GM18505 (cell line): ENCODE measurements around the gene L2HGDH.

ENCODE experiments used
- ATAC-seq: cut with Tn5 transposase; IDR thresholded peaks from one replicate; pipeline ENCODE4 v1.9.1; 2021; ENCODE audit not compliant: unreplicated experiment
- POLR2A ChIP-seq: IDR thresholded peaks from 4 replicates; pipeline ENCODE4 v1.6.1; 2011; ENCODE audit warnings: borderline replicate concordance; ENCODE audit not compliant: insufficient read depth, insufficient read length; ENCODE audit errors: extremely low read depth

Gene L2HGDH

DNA sequence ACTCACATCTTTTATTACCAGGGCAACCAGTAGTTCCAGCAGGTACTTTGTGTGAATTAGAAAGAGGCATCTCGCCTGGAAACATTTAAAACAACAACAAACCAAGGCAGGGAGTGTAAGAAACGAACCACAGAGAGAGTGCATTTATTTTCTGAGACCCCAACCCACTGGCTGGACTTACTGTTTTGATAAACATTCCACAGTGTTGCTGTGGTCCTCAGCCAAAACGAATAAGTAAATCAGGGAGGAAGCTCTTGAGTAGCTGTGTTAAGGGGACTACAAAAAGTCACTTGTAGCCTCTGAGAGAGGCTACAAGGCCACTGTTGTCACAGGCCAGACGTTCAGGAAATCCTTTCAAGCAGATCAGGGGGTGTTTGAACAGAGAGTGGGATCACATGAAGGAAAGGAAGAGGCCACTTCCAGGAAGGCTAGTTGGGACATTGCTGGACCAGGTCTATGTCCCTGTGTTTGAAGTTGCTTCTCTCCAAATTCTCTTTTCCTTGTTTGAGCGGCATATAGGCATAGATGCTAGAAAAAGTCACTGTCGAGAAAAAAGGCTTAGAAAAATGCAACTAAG is 33.9 kb upstream of the L2HGDH start:
- no peak for ATAC-seq
- TF ChIP-seq POLR2A, result no peak

DNA sequence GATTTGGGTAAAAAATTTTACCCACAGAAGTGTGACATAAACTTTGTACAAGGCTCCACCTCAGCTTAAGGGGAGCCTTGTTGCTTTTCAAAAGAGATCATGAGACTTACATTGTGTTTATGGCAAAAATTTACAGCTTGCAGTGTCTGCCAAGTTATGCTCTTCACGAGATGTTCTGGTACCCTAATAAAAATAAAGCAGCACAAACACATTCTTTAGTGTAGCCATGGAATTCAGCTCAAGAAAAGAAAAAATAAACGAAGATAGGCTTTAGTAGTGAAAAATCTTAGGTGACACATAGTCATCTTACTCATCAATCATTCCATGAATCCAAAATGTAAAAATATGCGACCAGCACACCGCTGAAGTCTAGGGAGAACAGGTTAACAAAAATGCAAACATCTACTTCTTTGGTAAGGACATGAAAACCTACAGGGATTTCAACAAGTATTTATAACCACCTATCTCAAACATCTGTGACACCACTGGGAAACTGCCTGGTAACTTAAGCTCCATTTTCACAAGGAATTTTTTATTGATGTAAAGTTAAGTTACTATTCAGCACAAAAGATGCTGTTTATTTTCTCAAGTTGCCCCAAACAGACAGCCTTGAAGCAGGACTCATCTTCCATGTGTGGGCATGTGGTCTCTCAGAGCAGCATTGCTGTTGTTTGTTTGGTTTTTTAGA is 33.0 kb upstream of the L2HGDH start:
- no peak for TF ChIP-seq POLR2A
- ATAC-seq, result no peak

DNA sequence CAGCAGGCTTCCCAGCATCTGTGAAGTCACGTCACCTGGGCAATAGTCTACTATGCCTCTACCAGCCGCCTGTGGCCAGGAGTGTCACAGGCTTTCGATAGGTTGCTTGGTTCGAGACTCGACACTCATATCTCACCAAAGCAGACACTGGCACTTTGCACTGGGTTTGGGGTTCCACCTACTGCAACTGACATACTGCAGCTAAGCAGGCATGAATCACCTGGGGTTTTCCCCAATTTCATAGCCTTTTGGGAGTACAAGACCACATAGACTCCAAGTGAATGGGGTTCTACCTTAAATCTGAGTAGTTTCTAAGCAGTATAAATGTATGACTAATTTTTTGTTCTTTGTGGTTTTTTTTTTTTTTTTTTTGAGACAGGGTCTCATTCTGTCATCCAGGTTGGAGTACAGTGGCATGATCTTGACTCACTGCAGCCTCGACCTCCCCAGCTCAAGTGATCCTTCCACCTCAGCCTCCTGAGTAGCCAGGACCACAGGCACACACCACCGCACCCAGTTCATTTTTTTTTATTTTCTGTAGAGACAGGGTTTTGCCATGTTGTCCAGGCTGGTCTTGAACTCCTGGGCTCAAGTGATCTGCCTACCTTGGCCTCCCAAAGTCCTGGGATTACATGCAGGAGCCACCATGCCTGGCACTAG is 32.2 kb upstream of the L2HGDH start:
- ATAC-seq, result peak; percentile 82
- no peak for TF ChIP-seq POLR2A

DNA sequence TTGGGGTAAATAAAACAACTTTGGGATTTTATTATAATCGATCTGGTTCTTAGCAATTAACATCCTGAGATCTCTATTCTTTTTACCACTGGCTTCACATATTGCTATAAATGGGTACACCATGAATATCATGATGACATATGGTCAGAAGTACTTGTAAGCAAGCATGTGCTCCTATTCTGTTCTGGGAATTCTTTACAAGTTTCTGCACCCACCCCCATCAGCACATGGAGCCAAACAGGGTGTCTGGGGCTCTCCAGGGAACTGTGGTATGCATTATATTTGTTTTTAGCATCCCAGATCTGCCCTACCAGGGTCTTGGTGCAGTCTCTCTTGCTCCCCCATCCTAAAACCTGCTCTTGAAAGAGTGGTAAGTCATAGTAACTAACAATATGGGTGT is 31.4 kb upstream of the L2HGDH start:
- no peak for TF ChIP-seq POLR2A
- no peak for ATAC-seq

DNA sequence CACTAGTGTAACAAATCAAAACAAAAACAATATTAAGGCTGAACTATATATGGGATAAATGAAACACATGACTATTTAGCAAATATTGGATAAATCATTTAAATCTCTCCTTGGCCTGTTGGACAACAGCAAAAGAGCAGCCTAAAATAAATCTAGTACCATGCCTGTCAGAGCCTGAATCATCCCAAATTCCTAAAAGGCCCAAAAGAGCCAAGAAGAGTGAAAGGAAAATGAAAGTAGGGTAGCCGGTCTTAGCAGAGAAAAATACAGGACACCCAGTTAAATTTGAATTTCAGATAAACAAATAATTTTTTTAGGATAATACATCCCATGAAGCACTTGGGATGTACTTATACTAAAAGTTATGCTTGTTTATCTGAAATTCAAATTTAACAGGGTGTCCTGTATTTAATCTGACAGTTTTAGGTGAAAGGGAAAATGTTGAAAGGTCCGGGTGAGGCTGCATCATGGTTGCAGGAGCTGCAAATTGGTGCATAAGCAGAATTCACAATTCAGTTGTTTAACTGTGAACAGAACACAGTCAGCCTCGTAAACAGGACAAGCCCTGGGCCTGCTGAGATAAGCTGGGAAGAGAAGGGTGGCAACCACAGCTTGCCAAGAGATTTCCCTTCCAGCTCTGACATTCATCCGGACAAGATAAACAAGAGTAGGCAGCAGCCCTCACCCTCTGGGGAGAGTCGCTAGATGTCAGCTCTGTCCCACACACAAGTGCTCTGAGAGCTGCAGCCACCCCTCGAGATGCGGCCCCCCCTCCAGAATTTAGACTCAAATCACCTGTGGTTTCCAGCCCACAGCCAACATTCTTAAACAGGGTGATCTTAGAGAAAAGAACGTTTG is 30.4 kb upstream of the L2HGDH start:
- no peak for TF ChIP-seq POLR2A
- peak; percentile 51 for ATAC-seq

DNA sequence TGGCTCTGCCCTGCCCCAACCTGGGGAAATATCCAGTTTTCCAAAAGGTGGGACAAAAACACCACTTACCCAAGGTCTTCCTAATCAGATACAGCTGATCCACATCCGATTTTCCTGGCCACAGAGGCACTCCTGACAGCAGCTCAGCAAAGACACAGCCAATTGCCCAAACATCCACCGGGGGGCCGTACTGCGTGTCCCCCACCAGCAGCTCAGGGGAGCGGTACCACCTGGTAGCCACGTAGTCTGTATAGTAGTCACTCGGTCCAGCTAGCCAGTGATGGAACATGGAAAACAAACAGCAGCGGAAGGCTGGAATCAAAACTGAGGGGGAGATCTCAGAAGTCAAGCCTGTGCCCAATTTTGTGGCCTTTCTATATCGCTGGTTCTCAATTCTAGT is 28.9 kb upstream of the L2HGDH start:
- TF ChIP-seq POLR2A, result no peak

DNA sequence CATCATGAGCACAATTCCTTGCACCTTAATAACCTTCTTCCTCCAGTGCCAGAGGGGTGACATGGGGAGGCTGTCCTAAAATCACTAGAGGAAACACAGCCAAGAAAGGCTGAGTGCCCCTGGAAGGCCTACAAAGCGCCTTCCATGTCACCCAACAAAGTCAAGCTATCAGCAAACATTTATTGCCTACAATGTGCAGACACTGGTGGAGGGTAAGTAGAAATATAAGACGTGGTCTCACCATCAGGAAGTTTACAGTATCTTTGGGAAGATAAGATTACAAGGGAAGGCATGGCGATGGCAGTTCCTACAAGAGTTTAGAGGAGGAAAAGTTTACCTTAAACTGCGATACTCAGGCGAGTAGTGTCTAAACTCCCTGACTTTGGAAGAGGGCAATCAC is 28.0 kb upstream of the L2HGDH start:
- ATAC-seq, result no peak
- no peak for TF ChIP-seq POLR2A

More for the DNA sequence above, 28.9 kb upstream of the L2HGDH start:
- no peak for ATAC-seq

DNA sequence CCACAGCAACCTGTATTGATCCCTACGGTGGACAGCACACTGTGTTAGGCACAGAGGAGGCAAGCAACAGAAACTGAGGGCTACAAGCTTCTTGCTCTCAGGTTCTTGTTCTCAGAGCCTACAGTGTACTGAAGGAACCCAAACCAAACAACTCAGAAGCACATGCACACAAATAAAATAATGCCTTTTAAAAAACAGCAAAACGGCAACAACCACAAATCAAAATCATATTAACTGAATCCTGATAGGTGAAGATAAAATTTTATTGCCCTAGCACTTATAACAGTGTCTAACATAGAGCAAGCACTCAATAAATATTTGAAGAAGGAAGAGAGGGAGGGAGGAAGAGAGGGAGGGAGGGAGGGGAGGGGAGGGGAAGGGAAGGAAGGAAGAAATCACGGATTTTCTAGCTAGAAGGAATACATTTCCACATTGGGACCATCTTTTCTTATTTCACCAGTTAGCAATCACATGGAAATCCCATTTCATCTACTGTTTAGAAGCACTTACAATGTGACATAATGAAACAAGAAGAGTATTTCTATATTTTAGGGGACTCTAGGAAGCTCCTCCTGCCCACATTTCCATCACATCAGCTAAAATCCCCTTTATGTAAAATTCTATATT is 27.3 kb upstream of the L2HGDH start:
- no peak for TF ChIP-seq POLR2A
- no peak for ATAC-seq

DNA sequence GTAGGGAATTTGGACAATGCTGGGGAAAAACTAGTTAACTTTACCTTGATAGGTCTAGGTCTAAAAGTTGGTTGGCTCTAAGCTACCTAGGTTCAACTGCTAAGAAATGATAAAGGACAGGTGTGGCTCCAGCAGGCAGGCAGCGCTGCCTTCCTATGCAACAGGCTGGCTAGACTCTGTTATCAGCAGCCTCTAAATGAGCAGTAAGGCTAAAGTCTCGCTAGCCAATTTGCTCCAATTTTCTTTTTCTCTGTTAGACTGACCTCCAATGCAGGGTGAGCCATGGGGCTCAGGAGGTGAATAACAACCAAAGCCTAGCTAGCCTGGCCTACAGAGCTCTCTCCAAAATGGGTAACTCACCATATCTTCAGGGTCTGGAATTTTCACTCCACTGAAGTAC is 26.6 kb upstream of the L2HGDH start:
- ATAC-seq, result no peak
- no peak for TF ChIP-seq POLR2A

DNA sequence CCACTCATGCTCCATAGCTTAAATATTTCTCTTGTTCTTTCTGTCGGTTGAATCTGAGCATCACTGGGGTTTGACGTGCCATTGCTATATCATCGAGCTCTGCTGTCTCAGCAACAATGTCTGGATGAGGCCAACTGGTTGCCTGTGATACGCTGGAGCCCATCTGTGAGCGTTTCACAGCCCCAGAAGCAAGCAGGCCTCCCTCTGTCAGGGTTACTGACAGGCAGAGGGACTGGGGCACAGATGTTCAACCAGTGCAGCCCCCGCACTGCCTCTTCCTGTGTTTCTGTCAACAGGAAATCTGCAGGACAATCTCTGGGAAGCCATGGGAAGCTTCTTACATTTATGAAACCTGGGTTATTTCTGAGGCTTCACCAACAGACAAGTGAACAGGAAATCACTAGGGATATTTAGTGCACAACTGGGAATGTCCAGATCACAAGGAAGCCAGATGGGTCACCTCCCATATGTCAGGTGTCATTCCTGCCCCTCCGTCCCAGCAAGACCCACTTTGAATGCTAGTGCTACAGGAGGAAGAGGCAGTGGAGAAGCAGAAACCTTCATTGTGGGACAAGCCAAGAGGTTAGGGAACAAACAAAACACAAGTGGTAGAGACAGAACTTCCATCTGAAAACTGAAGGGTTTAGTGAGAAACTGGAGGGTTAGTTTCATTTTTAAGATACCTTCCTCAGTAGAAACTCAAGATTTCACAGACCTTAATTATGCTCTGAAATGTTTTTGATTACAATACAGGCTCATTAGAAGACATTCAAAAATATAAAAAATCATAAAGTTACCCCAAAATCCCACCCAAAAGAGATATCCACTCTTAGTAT is 24.2 kb upstream of the L2HGDH start:
- ATAC-seq, result no peak
- no peak for TF ChIP-seq POLR2A

DNA sequence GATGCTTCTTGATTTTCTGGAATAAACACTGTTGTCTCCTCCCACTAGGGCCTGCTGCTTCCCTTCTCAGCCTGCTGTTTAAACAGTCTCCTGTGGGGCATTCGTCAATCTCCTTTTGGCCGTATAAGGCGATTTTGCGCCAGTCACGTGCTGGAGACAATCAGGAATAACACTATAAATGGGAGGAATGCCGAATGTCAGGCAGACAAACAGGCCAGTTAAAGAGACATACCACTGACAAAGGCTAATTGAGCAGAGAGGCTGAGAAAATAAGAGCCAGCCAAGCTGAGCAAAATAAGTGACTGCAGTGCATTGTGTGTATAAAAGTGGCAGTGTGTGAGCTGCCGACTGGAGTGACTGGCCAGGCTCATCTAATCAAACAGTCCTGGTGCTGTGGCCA is 23.4 kb upstream of the L2HGDH start:
- no peak for TF ChIP-seq POLR2A
- no peak for ATAC-seq

DNA sequence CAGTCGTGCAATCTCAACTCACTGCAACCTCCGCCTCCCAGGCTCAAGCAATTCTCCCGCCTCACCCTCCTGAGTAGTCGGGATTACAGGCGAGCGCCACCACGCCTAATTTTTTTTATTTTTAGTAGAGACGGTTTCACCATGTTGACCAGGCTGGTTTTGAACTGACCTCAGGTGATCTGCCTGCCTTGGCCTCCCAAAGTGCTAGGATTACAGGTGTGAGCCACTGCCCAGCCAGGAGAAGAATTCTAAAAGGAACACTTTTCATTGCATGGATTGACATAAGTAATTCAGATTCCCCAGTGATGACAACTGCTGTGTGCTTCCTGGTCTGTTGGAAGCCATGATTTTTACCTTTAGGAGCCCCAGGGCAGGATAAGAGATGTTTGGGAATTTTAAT is 22.2 kb upstream of the L2HGDH start:
- no peak for TF ChIP-seq POLR2A
- ATAC-seq, result no peak
